H1 (cell line): ENCODE data around the gene ANXA5. TPM values are rescaled to one million over a fixed set of nuclear protein-coding genes. Genes with fewer than 3 reads are reported as not detected.

Experiments used
- CTCF ChIA-PET: fragments of 300-600 bp; sonication (Branson Sonifier 250); formaldehyde crosslinking; loops from one replicate; lab custom pipeline; 2021; ENCODE audit not compliant: partially characterized antibody; lab: Charles Lee
- POLR2A ChIA-PET: fragments of 300-600 bp; sonication (Branson Sonifier 250); formaldehyde crosslinking; loops from one replicate; lab custom pipeline; 2021; ENCODE audit warnings: inconsistent platforms; ENCODE audit not compliant: partially characterized antibody; lab: Charles Lee
- DNase-seq, 2 experiments: peaks; one replicate each; pipeline versions ENCODE4 v3.0.0 to v3.0.0-alpha.2; 2010 to 2022; ENCODE audit warnings: low spot score in 2 of 2, low read depth in 1 of 2, mixed read lengths in 1 of 2
- FAIRE-seq: peaks from 2 replicates; lab custom pipeline; 2011; peaks lifted over from hg19 to GRCh38; lab: Jason Lieb, UNC
- H2AFZ ChIP-seq: 2 replicates; pipeline ENCODE4 v1.8.1; 2012; ENCODE audit warnings: low read length, inconsistent platforms
- H2AK5ac ChIP-seq: 2 replicates; pipeline ENCODE4 v1.6.1; 2013; ENCODE audit warnings: low read depth, low read length
- H2BK120ac ChIP-seq: replicated peaks from 2 replicates; pipeline ENCODE3; 2013; ENCODE audit warnings: low read depth, low read length, inconsistent platforms
- H2BK12ac ChIP-seq: 2 replicates; pipeline ENCODE4 v1.6.1; 2013; ENCODE audit warnings: low read depth, low read length
- H2BK15ac ChIP-seq: 2 replicates; pipeline ENCODE4 v1.6.1; 2013; ENCODE audit warnings: low read length
- H2BK20ac ChIP-seq: 2 replicates; pipeline ENCODE4 v1.6.1; 2013; ENCODE audit warnings: low read length
- H2BK5ac ChIP-seq: 2 replicates; pipeline ENCODE4 v1.6.1; 2013; ENCODE audit warnings: low read depth, low read length
- H3K14ac ChIP-seq: 2 replicates; pipeline ENCODE4 v1.6.1; 2013; ENCODE audit warnings: inconsistent platforms; ENCODE audit not compliant: insufficient read length
- H3K18ac ChIP-seq: 2 replicates; pipeline ENCODE4 v1.6.1; 2013; ENCODE audit warnings: low read length; ENCODE audit errors: extremely low read depth
- H3K23ac ChIP-seq: 2 replicates; pipeline ENCODE4 v1.6.1; 2013; ENCODE audit warnings: inconsistent platforms; ENCODE audit not compliant: insufficient read length
- H3K23me2 ChIP-seq: 2 replicates; pipeline ENCODE4 v1.6.1; 2013; ENCODE audit warnings: low read depth, low read length
- H3K27ac ChIP-seq: 2 replicates; pipeline ENCODE4 v1.6.1; 2011; ENCODE audit warnings: low read depth, low read length, inconsistent platforms
- H3K27me3 ChIP-seq, 4 experiments: replicated peaks in 1 of 4; 1 replicate in 1 of 4; 2 replicates in 3 of 4; pipeline versions ENCODE4 v1.6.1 to v1.8.1; 2011 to 2013; ENCODE audit warnings: low read length in 3 of 4, mild to moderate bottlenecking in 3 of 4, inconsistent platforms in 2 of 4, mixed read lengths in 2 of 4, moderate library complexity in 1 of 4; ENCODE audit not compliant: control insufficient read depth in 3 of 4, insufficient read depth in 3 of 4; ENCODE audit errors: extremely low read depth in 1 of 4
- H3K36me3 ChIP-seq, 4 experiments: 2 replicates each; pipeline versions ENCODE4 v1.6.1 to v1.8.1; 2011 to 2013; ENCODE audit warnings: mild to moderate bottlenecking in 4 of 4, low read length in 3 of 4, moderate library complexity in 2 of 4, control low read depth in 1 of 4, inconsistent platforms in 1 of 4; ENCODE audit not compliant: insufficient read depth in 4 of 4, control insufficient read depth in 2 of 4
- H3K4ac ChIP-seq: replicated peaks from 2 replicates; pipeline ENCODE3; 2013; ENCODE audit warnings: low read length, low read depth, mixed read lengths, inconsistent platforms; ENCODE audit not compliant: insufficient read length
- H3K4me1 ChIP-seq, 4 experiments: replicated peaks in 1 of 4; 1 replicate in 1 of 4; 2 replicates in 3 of 4; pipeline versions ENCODE4 v1.6.1 to v1.8.1; 2011 to 2013; ENCODE audit warnings: low read length in 3 of 4, inconsistent platforms in 2 of 4, mixed read lengths in 1 of 4; ENCODE audit not compliant: insufficient read depth in 4 of 4, control insufficient read depth in 3 of 4
- H3K4me2 ChIP-seq, 2 experiments: 2 replicates each; pipeline versions ENCODE4 v1.6.1 to v1.8.1; 2011 to 2013; ENCODE audit warnings: low read depth in 2 of 2, low read length in 2 of 2, control low read depth in 1 of 2, inconsistent platforms in 1 of 2, mild to moderate bottlenecking in 1 of 2; ENCODE audit not compliant: insufficient read depth in 1 of 2
- H3K4me3 ChIP-seq, 4 experiments: fragments of 200-600, 300-600 bp in 1 of 4; sonication (generic), shearing (Covaris generic), sonication (Bioruptor Twin) in 1 of 4; 2 replicates each; pipeline versions ENCODE4 v1.5.1 to v1.8.1; 2011 to 2016; ENCODE audit warnings: low read length in 4 of 4, low read depth in 3 of 4, control low read depth in 2 of 4, inconsistent platforms in 2 of 4, mild to moderate bottlenecking in 2 of 4, mixed read lengths in 1 of 4, moderate library complexity in 1 of 4; ENCODE audit not compliant: insufficient read depth in 2 of 4; ENCODE audit errors: extremely low read depth in 1 of 4
- H3K56ac ChIP-seq: replicated peaks from 2 replicates; pipeline ENCODE3; 2013; ENCODE audit warnings: low read depth, mild to moderate bottlenecking, mixed read lengths, low read length, inconsistent platforms; ENCODE audit not compliant: insufficient read length
- H3K79me1 ChIP-seq: 2 replicates; pipeline ENCODE4 v1.6.1; 2013; ENCODE audit warnings: low read depth, low read length, control low read depth
- H3K79me2 ChIP-seq, 2 experiments: 2 replicates each; pipeline versions ENCODE4 v1.6.1 to v1.8.1; 2012 to 2013; ENCODE audit warnings: low read length in 2 of 2, mild to moderate bottlenecking in 2 of 2, inconsistent platforms in 1 of 2; ENCODE audit not compliant: insufficient read depth in 2 of 2, control insufficient read depth in 1 of 2
- H3K9ac ChIP-seq, 4 experiments: replicated peaks in 1 of 4; 1 replicate in 1 of 4; 2 replicates in 3 of 4; pipeline versions ENCODE4 v1.6.1 to v1.8.1; 2011 to 2013; ENCODE audit warnings: low read depth in 3 of 4, low read length in 3 of 4, control low read depth in 2 of 4, mild to moderate bottlenecking in 2 of 4, moderate library complexity in 2 of 4, inconsistent platforms in 1 of 4; ENCODE audit errors: extremely low read depth in 1 of 4
- H3K9me3 ChIP-seq, 2 experiments: 2 replicates each; pipeline versions ENCODE4 v1.6.1 to v1.8.1; 2012 to 2013; ENCODE audit warnings: mild to moderate bottlenecking in 2 of 2, moderate library complexity in 2 of 2, control low read depth in 1 of 2, inconsistent platforms in 1 of 2, low read depth in 1 of 2, low read length in 1 of 2, mixed read lengths in 1 of 2; ENCODE audit not compliant: insufficient read depth in 2 of 2
- H4K20me1 ChIP-seq, 2 experiments: replicated peaks in 1 of 2; 2 replicates each; pipeline versions ENCODE3 to v1.8.1; 2011 to 2013; ENCODE audit warnings: inconsistent platforms in 2 of 2, low read length in 2 of 2, mild to moderate bottlenecking in 1 of 2; ENCODE audit not compliant: insufficient read depth in 2 of 2, control insufficient read depth in 1 of 2
- H4K5ac ChIP-seq: 2 replicates; pipeline ENCODE4 v1.6.1; 2013; ENCODE audit warnings: low read length, low read depth, mixed read lengths, inconsistent platforms; ENCODE audit not compliant: insufficient read length
- H4K8ac ChIP-seq: 2 replicates; pipeline ENCODE4 v1.8.0; 2013; ENCODE audit warnings: mild to moderate bottlenecking, moderate library complexity, low read length, inconsistent platforms; ENCODE audit not compliant: insufficient read depth; ENCODE audit errors: extremely low read depth
- H4K91ac ChIP-seq: replicated peaks from 2 replicates; pipeline ENCODE3; 2013; ENCODE audit warnings: low read length, mixed read lengths, inconsistent platforms; ENCODE audit not compliant: insufficient read length
- ASH2L ChIP-seq: fragments of 200-600, 300-600 bp; sonication (generic); IDR thresholded peaks from one replicate; pipeline ENCODE4 v1.7.1; 2017; ENCODE audit warnings: low read length
- BCL11A ChIP-seq, 2 experiments: IDR thresholded peaks; one replicate each; pipeline ENCODE4 v1.6.1; 2011; ENCODE audit warnings: low read depth in 2 of 2, low read length in 2 of 2, mild to moderate bottlenecking in 2 of 2
- CEBPB ChIP-seq: IDR thresholded peaks from 2 replicates; pipeline ENCODE4 v1.6.1; 2012; ENCODE audit warnings: low read depth, low read length
- CHD1 ChIP-seq: IDR thresholded peaks from 2 replicates; pipeline ENCODE4 v1.6.1; 2012; ENCODE audit warnings: low read depth, low read length, improper control_type of control experiment
- KDM5A ChIP-seq: fragments of 200-600 bp; IDR thresholded peaks from 2 replicates; pipeline ENCODE4 v1.7.1; 2012; ENCODE audit warnings: mild to moderate bottlenecking, low read length, inconsistent platforms, mixed read lengths
- POLR2A ChIP-seq, 2 experiments: IDR thresholded peaks; 1 replicate in 1 of 2; 2 replicates in 1 of 2; pipeline ENCODE4 v1.6.1; 2011; ENCODE audit warnings: low read depth in 2 of 2, low read length in 2 of 2, mild to moderate bottlenecking in 2 of 2; ENCODE audit errors: control extremely low read depth in 1 of 2
- RFX5 ChIP-seq: IDR thresholded peaks from 2 replicates; pipeline ENCODE4 v1.6.1; 2011; ENCODE audit warnings: low read depth, low read length, improper control_type of control experiment, borderline replicate concordance
- RNF2 ChIP-seq: fragments of 200-900, 300-1000 bp; sonication (generic); IDR thresholded peaks from 2 replicates; pipeline ENCODE4 v1.7.1; 2016; ENCODE audit warnings: borderline replicate concordance, low read depth, mild to moderate bottlenecking, antibody characterized with exemption, low read length; ENCODE audit not compliant: poor library complexity, severe bottlenecking; ENCODE audit errors: missing control alignments
- SAP30 ChIP-seq: fragments of 300-600 bp; sonication (generic); IDR thresholded peaks from 2 replicates; pipeline ENCODE4 v1.7.1; 2012; ENCODE audit warnings: low read length, moderate library complexity, mild to moderate bottlenecking, inconsistent platforms; ENCODE audit not compliant: insufficient read depth, insufficient replicate concordance
- SIN3A ChIP-seq, 2 experiments: IDR thresholded peaks in 1 of 2; conservative IDR thresholded peaks in 1 of 2; 2 replicates each; pipeline ENCODE4 v1.6.1; 2011 to 2012; ENCODE audit warnings: low read length in 2 of 2, improper control_type of control experiment in 1 of 2, low read depth in 1 of 2, mild to moderate bottlenecking in 1 of 2
- SIRT6 ChIP-seq: IDR thresholded peaks from one replicate; pipeline ENCODE4 v1.7.1; 2012; ENCODE audit warnings: low read length, inconsistent platforms
- SP2 ChIP-seq: IDR thresholded peaks from 2 replicates; pipeline ENCODE4 v1.6.1; 2012; ENCODE audit warnings: mild to moderate bottlenecking, low read length, inconsistent platforms
- TBP ChIP-seq: IDR thresholded peaks from 2 replicates; pipeline ENCODE4 v1.6.1; 2011; ENCODE audit warnings: low read depth, low read length, improper control_type of control experiment
- TEAD4 ChIP-seq: IDR thresholded peaks from 2 replicates; pipeline ENCODE4 v1.6.1; 2012; ENCODE audit warnings: low read depth, low read length, inconsistent platforms, mixed read lengths
- YY1 ChIP-seq: IDR thresholded peaks from 2 replicates; pipeline ENCODE4 v1.6.1; 2011; ENCODE audit warnings: low read depth, mild to moderate bottlenecking, low read length
- WGBS, 2 experiments: shearing (Covaris generic) in 1 of 2; methylation state at CpG; one replicate each; pipeline versions ENCODE4 v1.1.6 to v1.1.7; 2013 to 2015; ENCODE audit warnings: low lambda C conversion rate in 2 of 2, mixed read lengths in 2 of 2, inconsistent platforms in 1 of 2, low coverage in 1 of 2, missing lambda C conversion rate in 1 of 2; ENCODE audit not compliant: insufficient replicate concordance in 2 of 2, insufficient coverage in 1 of 2, insufficient read length in 1 of 2; ENCODE audit errors: extremely low coverage in 1 of 2, missing lambda C conversion rate in 1 of 2; 5-methylcytosine and 5-hydroxymethylcytosine counted together
- polyA plus RNA-seq, 7 experiments: library from polyadenylated mRNA; depleted of rRNA in 3 of 7; stranded (reverse) in 5 of 7; unstranded in 2 of 7; fragments of >200 nt in 5 of 7; fragments of 200-250 nt in 2 of 7; gene quantifications; 1 replicate in 5 of 7; 2 replicates in 1 of 7; 4 replicates in 1 of 7; pipeline versions ENCODE4 v1.2.1 to v1.2.3, GENCODE V29; 2011 to 2013; ENCODE audit warnings: missing spikeins in 2 of 7, mixed read lengths in 2 of 7
- total RNA-seq: library from RNA; stranded (reverse); fragmentation: NEBNext Ultra II Directional; extraction: Animal tissue kit (Norgen Biotek cat#: 25700); gene quantifications from 2 replicates; pipeline ENCODE4 v1.2.1, GENCODE V29; 2021

ANXA5 gene
- total and polyA plus RNA-seq, 2 of the 8 experiments (the other 6 are each of a cell fraction or from before 2014, with no cell fraction given) = 213 to 221 TPM

GRCh38 chr4:121679951-121680350 is 16.8 kb downstream of the ANXA5 start:
- H3K36me3 ChIP-seq = peaks cover 0 to 74% (median 40%) of the 10 kb centered on the region in 4 experiments; a peak in 7 of 8 replicates
- H3K23ac ChIP-seq = no peak overlapping the region
- ChIA-PET CTCF (no interaction called here), POLR2A (interaction anchor here (1.6 kb wide), 1 partner anchor 17 kb away, joined by 8 read pairs; the partner anchor contains the start of gene ANXA5)
- no peak for TF ChIP-seq ASH2L
- no peak for TF ChIP-seq SIRT6
- TF ChIP-seq SIN3A (conservative IDR thresholded peaks at IDR 0.05 in 1 of 2, IDR thresholded peaks at IDR 0.05 in 1 of 2; ENCODE audit: low read depth in 1 of 2, low read length in 2 of 2) = no peak
- TF ChIP-seq SP2 = no peak
- TF ChIP-seq SAP30 = no peak
- TF ChIP-seq TEAD4 = no peak
- no peak for TF ChIP-seq TBP
- no peak for TF ChIP-seq KDM5A
- TF ChIP-seq RNF2 = no peak
- no peak for TF ChIP-seq YY1
- TF ChIP-seq POLR2A (IDR thresholded peaks at IDR 0.05; ENCODE audit: control extremely low read depth in 1 of 2, low read depth in 2 of 2, low read length in 2 of 2) = no peak
- no peak for TF ChIP-seq CEBPB
- no peak for TF ChIP-seq RFX5
- no peak for TF ChIP-seq BCL11A (IDR thresholded peaks at IDR 0.05; ENCODE audit: low read depth in 2 of 2, low read length in 2 of 2)
- no peak for TF ChIP-seq CHD1
- H2BK20ac ChIP-seq = no peak overlapping the region
- H2AFZ ChIP-seq = no peak overlapping the region
- H2BK12ac ChIP-seq = no peak overlapping the region
- H3K9me3 ChIP-seq = no peaks in the 10 kb centered on the region
- H3K14ac ChIP-seq = no peak overlapping the region
- no peak overlapping the region for H4K91ac ChIP-seq
- 94% methylated on average over 4 of the region's 4 CpGs; no CpG with 5 or more reads in 1 of the 2 experiments for WGBS, 2 experiments
- no peak overlapping the region for H3K27ac ChIP-seq
- peaks cover 0 to 1% of the 10 kb centered on the region in 2 experiments for H4K20me1 ChIP-seq
- H3K18ac ChIP-seq = no peak overlapping the region
- no peak overlapping the region for H2BK120ac ChIP-seq
- H2AK5ac ChIP-seq = no peak overlapping the region
- H3K9ac ChIP-seq = no peak overlapping the region
- DNase-seq = no peak
- H4K8ac ChIP-seq = no peak overlapping the region
- no peaks in the 10 kb centered on the region for H3K79me1 ChIP-seq
- H2BK5ac ChIP-seq = no peak overlapping the region
- H3K4ac ChIP-seq = no peak overlapping the region
- no peaks in the 10 kb centered on the region for H3K79me2 ChIP-seq
- no peak overlapping the region for H3K56ac ChIP-seq
- H2BK15ac ChIP-seq = no peak overlapping the region
- H3K4me2 ChIP-seq = no peak overlapping the region; a peak in 1 of 4 replicates
- H3K23me2 ChIP-seq = no peaks in the 10 kb centered on the region
- H3K4me1 ChIP-seq = peaks cover 0 to 4% (median 1%) of the 10 kb centered on the region in 4 experiments; a peak in 2 of 7 replicates
- H3K27me3 ChIP-seq = no peaks in the 10 kb centered on the region
- FAIRE-seq = no peak
- H3K4me3 ChIP-seq = no peak overlapping the region
- H4K5ac ChIP-seq = no peak overlapping the region
